Measurements from ENCODE around the gene DOP1A. TPM values are rescaled to one million over a fixed set of nuclear protein-coding genes. Genes with fewer than 3 reads are reported as not detected.

Gene DOP1A
- polyA plus RNA-seq, 3 donors = 2.1 to 8.9 (median 2.5) TPM

- Histone ChIP-seq H3K4me1 (ENCODE audit: control insufficient read depth in 1 of 2, insufficient read depth in 2 of 2, low read length in 2 of 2) (no peaks in the 10 kb centered on the region), H3K79me2 (ENCODE audit: insufficient read depth, low read length) (no peaks in the 10 kb centered on the region), H3K4me2 (replicated peaks; ENCODE audit: extremely low read depth, low read length, poor library complexity, severe bottlenecking) (no peak overlapping the region), H3K36me3 (replicated peaks in 1 of 2; ENCODE audit: control insufficient read depth in 1 of 2, insufficient read depth in 2 of 2, low read length in 2 of 2) (peaks cover 83 to 96% of the 10 kb centered on the region in 2 donors), H3K27me3 (ENCODE audit: control insufficient read depth in 2 of 2, insufficient read depth in 2 of 2, low read length in 2 of 2) (no peaks in the 10 kb centered on the region), H3K4me3 (replicated peaks in 1 of 3; ENCODE audit: low read depth in 2 of 3, low read length in 3 of 3) (no peak overlapping the region), H3K27ac (ENCODE audit: low read depth in 1 of 2, low read length in 2 of 2) (no peak overlapping the region), H4K20me1 (ENCODE audit: insufficient read depth, low read length) (no peaks in the 10 kb centered on the region), H3K9me3 (replicated peaks in 1 of 2; ENCODE audit: control insufficient read depth in 1 of 2, insufficient read depth in 1 of 2, low read length in 2 of 2) (no peaks in the 10 kb centered on the region), H2AFZ (ENCODE audit: insufficient read depth, low read depth, low read length, poor library complexity, severe bottlenecking) (no peak overlapping the region), H3K9ac (ENCODE audit: insufficient read depth, low read length, poor library complexity, severe bottlenecking) (no peak overlapping the region)
- Mint-ChIP-seq H3K4me3 (no peak overlapping the region), H3K36me3 (peaks cover 67 to 77% of the 10 kb centered on the region in 2 donors), H3K27ac (no peak overlapping the region), H3K4me1 (no peaks in the 10 kb centered on the region), H3K27me3 (ENCODE audit: low read depth in 3 of 3) (no peaks in the 10 kb centered on the region), H3K9me3 (no peaks in the 10 kb centered on the region)
- WGBS (ENCODE audit: insufficient coverage) = no CpG with 5 or more reads among the region's 3 CpGs
- intact Hi-C loops (cut with micrococcal nuclease) = no loop called here
- no peak for DNase-seq
- TF ChIP-seq, protein P1, sequence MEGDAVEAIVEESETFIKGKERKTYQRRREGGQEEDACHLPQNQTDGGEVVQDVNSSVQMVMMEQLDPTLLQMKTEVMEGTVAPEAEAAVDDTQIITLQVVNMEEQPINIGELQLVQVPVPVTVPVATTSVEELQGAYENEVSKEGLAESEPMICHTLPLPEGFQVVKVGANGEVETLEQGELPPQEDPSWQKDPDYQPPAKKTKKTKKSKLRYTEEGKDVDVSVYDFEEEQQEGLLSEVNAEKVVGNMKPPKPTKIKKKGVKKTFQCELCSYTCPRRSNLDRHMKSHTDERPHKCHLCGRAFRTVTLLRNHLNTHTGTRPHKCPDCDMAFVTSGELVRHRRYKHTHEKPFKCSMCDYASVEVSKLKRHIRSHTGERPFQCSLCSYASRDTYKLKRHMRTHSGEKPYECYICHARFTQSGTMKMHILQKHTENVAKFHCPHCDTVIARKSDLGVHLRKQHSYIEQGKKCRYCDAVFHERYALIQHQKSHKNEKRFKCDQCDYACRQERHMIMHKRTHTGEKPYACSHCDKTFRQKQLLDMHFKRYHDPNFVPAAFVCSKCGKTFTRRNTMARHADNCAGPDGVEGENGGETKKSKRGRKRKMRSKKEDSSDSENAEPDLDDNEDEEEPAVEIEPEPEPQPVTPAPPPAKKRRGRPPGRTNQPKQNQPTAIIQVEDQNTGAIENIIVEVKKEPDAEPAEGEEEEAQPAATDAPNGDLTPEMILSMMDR (IDR thresholded peaks at IDR 0.05) = no peak
Measured at GRCh38 chr6:83124553-83124952, 57.1 kb downstream of the DOP1A start.

DNA sequence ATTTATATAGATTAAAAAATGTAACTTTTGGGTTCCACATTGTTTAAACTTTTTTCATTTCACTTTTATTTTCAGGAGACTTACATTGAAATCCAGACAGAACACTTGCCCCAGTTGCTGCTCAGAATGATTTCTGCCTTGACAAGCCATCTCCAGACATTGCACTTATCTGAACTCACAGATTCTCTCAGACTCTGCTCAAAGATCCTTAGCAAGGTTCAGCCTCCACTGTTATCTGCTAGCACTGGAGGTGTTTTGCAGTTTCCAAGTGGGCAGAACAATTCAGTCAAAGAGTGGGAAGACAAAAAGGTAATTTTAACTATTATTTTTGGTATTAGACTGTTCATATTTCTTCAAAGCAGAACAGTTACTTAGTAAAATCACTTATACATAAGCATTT is 58.0 kb downstream of the DOP1A start:
- Histone ChIP-seq H3K9me3 (replicated peaks in 1 of 2; ENCODE audit: control insufficient read depth in 1 of 2, insufficient read depth in 1 of 2, low read length in 2 of 2) (no peaks in the 10 kb centered on the region), H4K20me1 (ENCODE audit: insufficient read depth, low read length) (no peaks in the 10 kb centered on the region), H3K4me2 (replicated peaks; ENCODE audit: extremely low read depth, low read length, poor library complexity, severe bottlenecking) (no peak overlapping the region), H3K4me3 (replicated peaks in 1 of 3; ENCODE audit: low read depth in 2 of 3, low read length in 3 of 3) (no peak overlapping the region), H3K36me3 (replicated peaks in 1 of 2; ENCODE audit: control insufficient read depth in 1 of 2, insufficient read depth in 2 of 2, low read length in 2 of 2) (peaks cover 81 to 97% of the 10 kb centered on the region in 2 donors), H3K79me2 (ENCODE audit: insufficient read depth, low read length) (no peaks in the 10 kb centered on the region), H3K9ac (ENCODE audit: insufficient read depth, low read length, poor library complexity, severe bottlenecking) (no peak overlapping the region), H3K4me1 (ENCODE audit: control insufficient read depth in 1 of 2, insufficient read depth in 2 of 2, low read length in 2 of 2) (no peaks in the 10 kb centered on the region), H3K27ac (ENCODE audit: low read depth in 1 of 2, low read length in 2 of 2) (no peak overlapping the region), H2AFZ (ENCODE audit: insufficient read depth, low read depth, low read length, poor library complexity, severe bottlenecking) (no peak overlapping the region), H3K27me3 (ENCODE audit: control insufficient read depth in 2 of 2, insufficient read depth in 2 of 2, low read length in 2 of 2) (no peaks in the 10 kb centered on the region)
- Mint-ChIP-seq H3K4me3 (no peak overlapping the region), H3K4me1 (peaks cover 4% of the 10 kb centered on the region), H3K36me3 (peaks cover 70 to 78% of the 10 kb centered on the region in 2 donors), H3K9me3 (no peaks in the 10 kb centered on the region), H3K27ac (no peak overlapping the region), H3K27me3 (ENCODE audit: low read depth in 3 of 3) (no peaks in the 10 kb centered on the region)
- intact Hi-C loops (cut with micrococcal nuclease) = no loop called here
- DNase-seq = no peak
- TF ChIP-seq, protein P1 (IDR thresholded peaks at IDR 0.05) = no peak
